Stomach (tissue), 19 donors: Measurements from ENCODE around the gene PJA2. TPM values are rescaled to one million over a fixed set of nuclear protein-coding genes. Genes with fewer than 3 reads are reported as not detected.

Source experiments
- DNase-seq, 2 donors: peaks; one replicate each; pipeline versions ENCODE4 v3.0.0 to v3.0.0-alpha.2; 2013 to 2019
- H3K27ac ChIP-seq, 5 donors: fragments of 200-600 bp in 4 of 5; sonication (generic) in 4 of 5; one replicate each; pipeline ENCODE4 v1.5.1; 2013 to 2019; ENCODE audit warnings: mild to moderate bottlenecking in 1 of 5, moderate library complexity in 1 of 5
- H3K27me3 ChIP-seq, 3 donors: fragments of 200-600 bp; sonication (generic); one replicate each; pipeline ENCODE4 v1.5.1; 2017 to 2019; ENCODE audit warnings: mixed run types in 1 of 3
- H3K36me3 ChIP-seq, 4 donors: fragments of 200-600 bp; sonication (generic); 1 replicate in 3 of 4; 2 replicates in 1 of 4; pipeline ENCODE4 v1.5.1; 2016 to 2019
- H3K4me1 ChIP-seq, 4 donors: fragments of 200-600 bp; sonication (generic); one replicate each; pipeline ENCODE4 v1.5.1; 2016 to 2019
- H3K4me3 ChIP-seq, 4 donors: fragments of 200-600 bp; sonication (generic) in 3 of 4; one replicate each; pipeline ENCODE4 v1.5.1; 2016 to 2019; ENCODE audit warnings: mild to moderate bottlenecking in 1 of 4
- H3K9me3 ChIP-seq, 4 donors: fragments of 200-600 bp; sonication (generic); one replicate each; pipeline ENCODE4 v1.5.1; 2016 to 2019
- CTCF ChIP-seq, 7 experiments: fragments of 450-650 bp in 4 of 7; fragments of 200-600 bp in 3 of 7; sonication (generic) in 3 of 7; IDR thresholded peaks; one replicate each; pipeline ENCODE4 v1.5.1; 2016 to 2019; ENCODE audit warnings: antibody characterized with exemption in 7 of 7, control low read depth in 2 of 7, mild to moderate bottlenecking in 1 of 7
- EP300 ChIP-seq: sonication (generic); formaldehyde crosslinking; IDR thresholded peaks from one replicate; pipeline ENCODE4 v1.6.1; 2017; ENCODE audit warnings: antibody characterized with exemption
- POLR2A ChIP-seq, 4 donors: fragments of 450-650 bp; IDR thresholded peaks; one replicate each; pipeline ENCODE4 v1.6.1; 2016; ENCODE audit warnings: antibody characterized with exemption in 4 of 4, control low read depth in 2 of 4, mild to moderate bottlenecking in 1 of 4, moderate library complexity in 1 of 4
- POLR2AphosphoS5 ChIP-seq, 3 donors: sonication (generic); formaldehyde crosslinking; IDR thresholded peaks; one replicate each; pipeline ENCODE4 v1.6.1; 2016; ENCODE audit warnings: antibody characterized with exemption in 3 of 3
- WGBS, 5 donors: extraction: QIAGEN DNeasy Blood & Tissue Kit in 3 of 5; methylation state at CpG; one replicate each; pipeline versions ENCODE4 v1.1.5 to v1.1.7; 2013 to 2018; 5-methylcytosine and 5-hydroxymethylcytosine counted together
- intact Hi-C: fragments of 100-400 bp; cut with DNase I; formaldehyde crosslinking; loops from one replicate; pipeline ENCODE4 v1.15.1; 2023; ENCODE audit warnings: low total_unique reads
- long read RNA-seq, 10 donors: transcript quantifications; one replicate each; lab custom pipeline, GENCODE V29; 2026
- polyA plus RNA-seq, 3 donors: library from polyadenylated mRNA; stranded (reverse); fragments of 200-250 nt; gene quantifications; one replicate each; pipeline ENCODE4 v1.2.3, GENCODE V29; 2013
- total RNA-seq, 5 donors: library from RNA; depleted of rRNA; stranded (reverse); fragments of >200 nt; gene quantifications; one replicate each; pipeline versions ENCODE4 v1.1.0 to v1.2.3, GENCODE V29; 2014 to 2016
- donor health status: healthy with polysubstance abuse.
- donor health status: Bipolar disorder and iron deficiency.
- donor health status: healthy.

Gene PJA2
- 100 to 1,000 TPM in 2 of 5 donors, 10 to 100 TPM in 3; 28.1 to 161 (median 44.3) TPM for total RNA-seq
- 10 to 100 TPM; 19.9 to 31.5 (median 22.7) TPM for polyA plus RNA-seq
- long read RNA-seq, donor 1, full-length matches to known transcripts = 6 of 26 reads
- long read RNA-seq, donor 1, partial matches to known transcripts = 20 of 26 reads
- long read RNA-seq, donor 1, other reads (novel, unspliced or antisense) = 0 of 26 reads
- long read RNA-seq, donor 2, full-length matches to known transcripts = 15 of 43 reads
- long read RNA-seq, donor 2, partial matches to known transcripts = 28 of 43 reads
- long read RNA-seq, donor 2, other reads (novel, unspliced or antisense) = 0 of 43 reads
- long read RNA-seq, donor 3, full-length matches to known transcripts = 12 of 34 reads
- long read RNA-seq, donor 3, partial matches to known transcripts = 22 of 34 reads
- long read RNA-seq, donor 3, other reads (novel, unspliced or antisense) = 0 of 34 reads
- long read RNA-seq, donor 4 = 0 reads
- long read RNA-seq, donor 5, full-length matches to known transcripts = 19 of 48 reads
- long read RNA-seq, donor 5, partial matches to known transcripts = 29 of 48 reads
- long read RNA-seq, donor 5, other reads (novel, unspliced or antisense) = 0 of 48 reads
- long read RNA-seq, donor 6, full-length matches to known transcripts = 29 of 91 reads
- long read RNA-seq, donor 6, partial matches to known transcripts = 62 of 91 reads
- long read RNA-seq, donor 6, other reads (novel, unspliced or antisense) = 0 of 91 reads
- long read RNA-seq, donor 7, full-length matches to known transcripts = 22 of 51 reads
- long read RNA-seq, donor 7, partial matches to known transcripts = 29 of 51 reads
- long read RNA-seq, donor 7, other reads (novel, unspliced or antisense) = 0 of 51 reads
- long read RNA-seq, donor 8, full-length matches to known transcripts = 16 of 40 reads
- long read RNA-seq, donor 8, partial matches to known transcripts = 24 of 40 reads
- long read RNA-seq, donor 8, other reads (novel, unspliced or antisense) = 0 of 40 reads
- long read RNA-seq, donor 9, full-length matches to known transcripts = 10 of 48 reads
- long read RNA-seq, donor 9, partial matches to known transcripts = 38 of 48 reads
- long read RNA-seq, donor 9, other reads (novel, unspliced or antisense) = 0 of 48 reads
- long read RNA-seq, donor 10, full-length matches to known transcripts = 5 of 5 reads
- long read RNA-seq, donor 10, partial matches to known transcripts = 0 of 5 reads
- long read RNA-seq, donor 10, other reads (novel, unspliced or antisense) = 0 of 5 reads

- 0 to 1% (median 0%) methylated on average over 31 to 44 of the region's 44 CpGs for WGBS, 5 donors
- intact Hi-C loops = no loop called here
- DNase-seq = peak; percentile 97 to 99
- H3K27ac ChIP-seq = peak within 1 kb of the TSS; percentile 94 to 100 (median 99)
- peak in 4 of 7 experiments; percentile 29 to 59 (median 46) for TF ChIP-seq CTCF (IDR thresholded peaks at IDR 0.05)
- TF ChIP-seq EP300 = no peak
- peak in 2 of 4 donors; percentile 72 to 94 for TF ChIP-seq POLR2A (IDR thresholded peaks at IDR 0.05)
- TF ChIP-seq POLR2AphosphoS5 (IDR thresholded peaks at IDR 0.05) = peak; percentile 89 to 95 (median 93)
- peak within 1 kb of the TSS; percentile 63 to 93 (median 82) for H3K4me3 ChIP-seq
- no peaks in the 10 kb centered on the region for H3K36me3 ChIP-seq
- no peaks in the 10 kb centered on the region for H3K27me3 ChIP-seq
- H3K4me1 ChIP-seq = peaks cover 7 to 69% (median 44%) of the 10 kb centered on the region in 4 donors
- peaks cover 0 to 3% (median 0%) of the 10 kb centered on the region in 4 donors for H3K9me3 ChIP-seq
Observed at GRCh38 chr5:109409844-109410388, at the start of gene PJA2. TSS of gene PJA2 (minus strand) at chr5:109409974. CDS start at chr5:109383433, 26,541 bp downstream.

- peak overlapping the region in 4 of 5 donors; percentile 14 to 39 (median 33) for H3K27ac ChIP-seq
- 9 to 29% (median 11%) methylated on average over 3 of the region's 3 CpGs for WGBS, 5 donors
- no peaks in the 10 kb centered on the region for H3K27me3 ChIP-seq
- intact Hi-C loops = no loop called here
- H3K4me1 ChIP-seq = peaks cover 8 to 25% (median 14%) of the 10 kb centered on the region in 4 donors
- H3K4me3 ChIP-seq = no peak overlapping the region
- peak in 1 of 2 donors; percentile 83 for DNase-seq
- peak in 2 of 3 donors; percentile 39 to 88 for TF ChIP-seq POLR2AphosphoS5 (IDR thresholded peaks at IDR 0.05)
- TF ChIP-seq EP300 = no peak
- no peaks in the 10 kb centered on the region for H3K9me3 ChIP-seq
- no peaks in the 10 kb centered on the region for H3K36me3 ChIP-seq
Observed at GRCh38 chr5:109455598-109456096, 45.9 kb upstream of the PJA2 start.

GRCh38 chr5:109454731-109455505, 45.1 kb upstream of the PJA2 start:
- 53 to 70% (median 62%) methylated on average over 6 of the region's 6 CpGs for WGBS, 5 donors
- H3K9me3 ChIP-seq = no peaks in the 10 kb centered on the region
- intact Hi-C loops = no loop called here
- no peak overlapping the region for H3K4me3 ChIP-seq
- no peaks in the 10 kb centered on the region for H3K36me3 ChIP-seq
- H3K27me3 ChIP-seq = no peaks in the 10 kb centered on the region
- no peak for TF ChIP-seq POLR2A (IDR thresholded peaks at IDR 0.05)
- TF ChIP-seq POLR2AphosphoS5 (IDR thresholded peaks at IDR 0.05) = no peak
- peaks cover 8 to 25% (median 14%) of the 10 kb centered on the region in 4 donors for H3K4me1 ChIP-seq
- DNase-seq = peak in 1 of 2 donors; percentile 51
- H3K27ac ChIP-seq = peak overlapping the region in 3 of 5 donors; percentile 14 to 34 (median 32)

GRCh38 chr5:109453251-109453650, 43.5 kb upstream of the PJA2 start:
- Histone ChIP-seq H3K36me3 (no peaks in the 10 kb centered on the region), H3K4me1 (peaks cover 8 to 25% (median 14%) of the 10 kb centered on the region in 4 donors), H3K27me3 (no peaks in the 10 kb centered on the region), H3K4me3 (no peak overlapping the region), H3K9me3 (no peaks in the 10 kb centered on the region), H3K27ac (no peak overlapping the region)
- TF ChIP-seq POLR2AphosphoS5 (IDR thresholded peaks at IDR 0.05) (no peak), EP300 (no peak), CTCF (IDR thresholded peaks at IDR 0.05) (no peak), POLR2A (IDR thresholded peaks at IDR 0.05) (no peak)
- intact Hi-C loops = no loop called here
- no peak for DNase-seq
